Thoracic aorta (tissue), 2 donors: ENCODE measurements around the gene NOL12. TPM values are rescaled to one million over a fixed set of nuclear protein-coding genes. Genes with fewer than 3 reads are reported as not detected.
"Not testable (repeated sequence)": the region's sequence is repeated elsewhere in the genome, so short reads cannot be mapped to it uniquely, and the experiment has no call there.

Experiments used
- ATAC-seq: fragments of 150-250 bp; one replicate; pipeline ENCODE4 v1.8.0; 2017; ENCODE audit warnings: low read depth; ENCODE audit not compliant: insufficient number of reproducible peaks, low FRiP score
- DNase-seq: peaks from one replicate; pipeline ENCODE4 v3.0.0-alpha.2; 2020; ENCODE audit warnings: low spot score
- H3K27ac ChIP-seq, 2 donors: fragments of 200-600 bp; sonication (generic); 1 replicate in 1 of 2; 2 replicates in 1 of 2; pipeline ENCODE4 v1.5.1; 2016; ENCODE audit warnings: mild to moderate bottlenecking in 2 of 2, moderate library complexity in 2 of 2
- H3K27me3 ChIP-seq: fragments of 200-600 bp; sonication (generic); replicated peaks from 2 replicates; pipeline ENCODE4 v1.6.0; 2016; ENCODE audit warnings: mild to moderate bottlenecking; ENCODE audit not compliant: insufficient read depth
- H3K36me3 ChIP-seq: fragments of 200-600 bp; sonication (generic); one replicate; pipeline ENCODE4 v1.5.1; 2016
- H3K4me1 ChIP-seq, 2 donors: fragments of 200-600 bp; sonication (generic); 1 replicate in 1 of 2; 2 replicates in 1 of 2; pipeline versions ENCODE4 v1.5.1 to v1.6.0; 2016; ENCODE audit warnings: low read depth in 2 of 2, mild to moderate bottlenecking in 1 of 2; ENCODE audit not compliant: control insufficient read depth in 1 of 2
- H3K4me3 ChIP-seq: fragments of 200-600 bp; sonication (generic); 2 replicates; pipeline ENCODE4 v1.5.1; 2016; ENCODE audit warnings: mild to moderate bottlenecking
- H3K9me3 ChIP-seq: fragments of 200-600 bp; sonication (generic); 2 replicates; pipeline ENCODE4 v1.5.1; 2016
- total RNA-seq, 2 donors: library from RNA; depleted of rRNA; stranded (reverse); fragments of >200 nt; gene quantifications; one replicate each; pipeline versions ENCODE4 v1.1.0 to v1.2.3, GENCODE V29; 2016
- TF ChIP-seq, protein P1 (sequence below): fragments of 200-600 bp; sonication (generic); IDR thresholded peaks from one replicate; pipeline ENCODE4 v1.5.1; 2019; ENCODE audit warnings: antibody characterized with exemption

The NOL12 gene
- total RNA-seq, 2 donors from 2014 or later: 11.1 to 58.9 TPM

- DNase-seq: no peak
- no peaks in the 10 kb centered on the region for H3K4me1 ChIP-seq
- H3K36me3 ChIP-seq: no peaks in the 10 kb centered on the region
- H3K4me3 ChIP-seq: no peak overlapping the region
- TF ChIP-seq, protein P1, sequence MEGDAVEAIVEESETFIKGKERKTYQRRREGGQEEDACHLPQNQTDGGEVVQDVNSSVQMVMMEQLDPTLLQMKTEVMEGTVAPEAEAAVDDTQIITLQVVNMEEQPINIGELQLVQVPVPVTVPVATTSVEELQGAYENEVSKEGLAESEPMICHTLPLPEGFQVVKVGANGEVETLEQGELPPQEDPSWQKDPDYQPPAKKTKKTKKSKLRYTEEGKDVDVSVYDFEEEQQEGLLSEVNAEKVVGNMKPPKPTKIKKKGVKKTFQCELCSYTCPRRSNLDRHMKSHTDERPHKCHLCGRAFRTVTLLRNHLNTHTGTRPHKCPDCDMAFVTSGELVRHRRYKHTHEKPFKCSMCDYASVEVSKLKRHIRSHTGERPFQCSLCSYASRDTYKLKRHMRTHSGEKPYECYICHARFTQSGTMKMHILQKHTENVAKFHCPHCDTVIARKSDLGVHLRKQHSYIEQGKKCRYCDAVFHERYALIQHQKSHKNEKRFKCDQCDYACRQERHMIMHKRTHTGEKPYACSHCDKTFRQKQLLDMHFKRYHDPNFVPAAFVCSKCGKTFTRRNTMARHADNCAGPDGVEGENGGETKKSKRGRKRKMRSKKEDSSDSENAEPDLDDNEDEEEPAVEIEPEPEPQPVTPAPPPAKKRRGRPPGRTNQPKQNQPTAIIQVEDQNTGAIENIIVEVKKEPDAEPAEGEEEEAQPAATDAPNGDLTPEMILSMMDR: no peak
- no peaks in the 10 kb centered on the region for H3K27me3 ChIP-seq
- no peak for ATAC-seq
- H3K9me3 ChIP-seq: no peaks in the 10 kb centered on the region
- H3K27ac ChIP-seq: no peak overlapping the region
These were observed 38.8 kb upstream of the NOL12 start for GRCh38 chr22:37647317-37647716.

DNA sequence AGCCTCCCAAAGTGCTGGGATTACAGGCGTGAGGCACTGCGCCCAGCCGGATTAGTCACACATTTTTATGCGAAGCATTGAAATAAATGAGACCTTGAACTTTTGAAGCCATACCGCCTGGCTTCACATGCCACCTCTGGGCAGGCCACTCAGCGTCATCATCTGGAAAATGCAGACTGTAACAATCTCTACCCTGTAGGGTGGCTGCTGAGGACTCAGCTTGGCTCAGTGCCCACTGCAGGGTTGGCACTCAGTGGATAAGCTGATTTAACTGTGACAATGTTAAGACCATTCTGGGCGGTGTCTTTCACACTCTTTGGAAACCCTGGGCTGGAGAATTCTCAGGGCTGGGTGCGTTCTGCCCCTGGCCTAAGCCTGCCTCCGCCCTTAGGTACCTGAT lies 38.2 kb upstream of the NOL12 start:
- no peaks in the 10 kb centered on the region for H3K36me3 ChIP-seq
- ATAC-seq: no peak
- no peaks in the 10 kb centered on the region for H3K9me3 ChIP-seq
- no peaks in the 10 kb centered on the region for H3K4me1 ChIP-seq
- TF ChIP-seq, protein P1: no peak
- no peaks in the 10 kb centered on the region for H3K27me3 ChIP-seq
- no peak overlapping the region for H3K4me3 ChIP-seq
- DNase-seq: no peak
- H3K27ac ChIP-seq: no peak overlapping the region

DNA sequence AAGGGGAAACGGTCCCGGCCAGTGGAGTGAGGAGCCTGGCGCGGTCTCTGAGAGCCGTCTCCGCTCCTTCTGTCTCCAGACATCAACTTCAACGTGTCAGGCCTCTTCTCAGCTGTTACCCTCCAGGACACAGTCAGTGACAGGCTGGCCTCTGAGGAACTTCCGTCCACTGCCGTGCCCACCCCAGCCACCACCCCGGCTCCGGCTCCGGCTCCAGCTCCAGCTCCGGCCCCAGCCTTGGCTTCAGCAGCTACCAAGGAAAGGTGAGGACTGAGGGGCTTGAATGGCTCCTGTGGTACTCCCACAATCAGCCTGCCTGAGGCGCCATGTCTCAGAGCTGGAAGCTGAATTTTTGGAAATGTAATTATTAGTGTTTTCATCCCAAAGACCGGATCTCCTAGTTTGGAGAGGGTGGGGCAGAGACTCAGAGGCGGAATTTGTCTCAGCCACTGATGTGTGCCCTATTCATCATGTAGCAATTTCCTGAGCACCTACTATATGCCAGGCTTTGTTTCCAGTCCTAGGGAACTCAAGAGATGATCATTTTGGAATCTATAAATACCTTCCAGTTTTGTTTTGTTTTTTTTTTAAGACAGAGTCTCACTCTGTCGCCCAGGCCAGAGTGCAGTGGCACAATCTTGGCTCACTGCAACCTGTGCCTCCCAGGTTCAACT lies 35.5 kb upstream of the NOL12 start:
- Histone ChIP-seq H3K27me3 (no peaks in the 10 kb centered on the region), H3K4me1 (no peaks in the 10 kb centered on the region), H3K9me3 (no peaks in the 10 kb centered on the region), H3K4me3 (no peak overlapping the region), H3K27ac (no peak overlapping the region), H3K36me3 (no peaks in the 10 kb centered on the region)
- DNase-seq (no peak), ATAC-seq (no peak)
- TF ChIP-seq, protein P1: no peak

DNA sequence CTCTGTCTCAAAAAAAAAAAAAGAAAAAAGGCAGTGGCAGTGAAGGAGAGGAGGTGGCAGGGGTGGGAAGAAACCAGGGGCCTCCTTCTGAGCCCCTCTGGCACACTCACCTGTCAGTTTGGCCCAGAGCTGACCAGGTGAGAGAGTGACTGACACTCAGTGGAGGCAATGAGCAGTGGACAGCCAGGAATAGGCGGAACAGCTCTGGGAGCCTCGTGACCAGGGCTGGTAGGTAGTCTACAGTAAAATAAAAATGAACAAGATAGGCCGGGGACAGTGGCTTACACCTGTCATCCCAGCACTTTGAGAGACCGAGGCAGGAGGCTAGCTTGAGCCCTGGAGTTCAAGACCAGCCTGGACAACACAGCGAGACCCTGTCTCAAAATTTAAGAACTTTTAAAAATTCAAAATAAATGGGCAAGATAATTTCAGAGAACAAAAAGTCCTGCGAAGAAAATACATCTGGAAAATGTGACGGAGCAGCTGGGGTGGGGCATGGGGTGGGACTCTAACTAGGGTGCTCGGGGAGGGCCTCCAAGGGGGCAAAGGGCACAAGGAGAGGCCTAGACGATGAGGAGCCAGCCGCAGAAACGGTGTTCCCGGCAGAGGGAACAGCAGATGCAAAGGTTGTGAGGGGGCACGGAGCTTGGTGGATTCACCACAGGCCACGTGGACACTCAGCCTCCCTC lies 31.4 kb upstream of the NOL12 start:
- TF ChIP-seq, protein P1: no peak
- peaks cover 6 to 14% of the 10 kb centered on the region in 2 donors for H3K4me1 ChIP-seq
- H3K36me3 ChIP-seq: no peaks in the 10 kb centered on the region
- no peak overlapping the region for H3K4me3 ChIP-seq
- DNase-seq (no peak), ATAC-seq (no peak)
- no peaks in the 10 kb centered on the region for H3K9me3 ChIP-seq
- H3K27me3 ChIP-seq: no peaks in the 10 kb centered on the region
- no peak overlapping the region for H3K27ac ChIP-seq

- H3K27ac ChIP-seq: no peak overlapping the region
- ATAC-seq (no peak), DNase-seq (no peak)
- TF ChIP-seq, protein P1: no peak
- H3K4me3 ChIP-seq: no peak overlapping the region
- H3K27me3 ChIP-seq: no peaks in the 10 kb centered on the region
- no peaks in the 10 kb centered on the region for H3K36me3 ChIP-seq
- H3K4me1 ChIP-seq: peaks cover 7 to 19% of the 10 kb centered on the region in 2 donors
- no peaks in the 10 kb centered on the region for H3K9me3 ChIP-seq
These were observed 30.9 kb upstream of the NOL12 start for GRCh38 chr22:37655252-37655563.

GRCh38 chr22:37656583-37656982 lies 29.6 kb upstream of the NOL12 start:
- not testable (repeated sequence) for H3K9me3 ChIP-seq, H3K27me3 ChIP-seq, H3K36me3 ChIP-seq, H3K27ac ChIP-seq, H3K4me3 ChIP-seq, DNase-seq, ATAC-seq
- H3K4me1 ChIP-seq: peaks cover 11 to 33% of the 10 kb centered on the region in 2 donors
